ENCODE measurements around the gene DSCAML1.

DSCAML1 gene

GRCh38 chr11:117839936-117840813, 43.2 kb upstream of the DSCAML1 start:
- TF ChIP-seq CTCF (IDR thresholded peaks at IDR 0.05; ENCODE audit: extremely low read depth, insufficient read depth, missing control alignments): no peak
- DNase-seq (ENCODE audit: low spot score): no peak
- in situ Hi-C loops (cut with MboI; ENCODE audit: low pct_unique_long_range_greater_than_20kb, low sequenced_read_pairs, unreplicated experiment): no loop called here

GRCh38 chr11:117839380-117839881, 42.4 kb upstream of the DSCAML1 start:
- no peak for TF ChIP-seq CTCF (IDR thresholded peaks at IDR 0.05; ENCODE audit: extremely low read depth, insufficient read depth, missing control alignments)
- DNase-seq (ENCODE audit: low spot score): no peak
- in situ Hi-C loops (cut with MboI; ENCODE audit: low pct_unique_long_range_greater_than_20kb, low sequenced_read_pairs, unreplicated experiment): no loop called here

DNA sequence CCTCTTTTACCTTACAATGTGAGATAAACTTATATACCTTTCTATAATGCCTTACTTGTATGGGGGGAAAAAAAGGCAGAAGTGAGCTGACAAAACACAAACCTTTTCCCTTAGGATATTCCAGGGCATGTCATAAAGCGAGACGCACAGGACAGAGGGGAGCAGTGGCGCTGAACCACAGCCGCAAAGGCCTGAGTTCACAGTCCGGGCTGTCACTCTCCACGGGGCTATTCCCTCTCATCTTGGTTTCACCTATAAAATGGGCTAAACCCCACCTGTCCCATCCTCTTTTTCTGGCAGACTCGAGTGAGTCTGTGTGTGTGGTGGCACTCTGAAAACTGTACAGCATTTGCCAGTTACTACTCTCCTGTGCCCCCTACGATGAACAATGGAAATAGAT, 41.9 kb upstream of the DSCAML1 start:
- in situ Hi-C loops (cut with MboI; ENCODE audit: low pct_unique_long_range_greater_than_20kb, low sequenced_read_pairs, unreplicated experiment): no loop called here
- DNase-seq (ENCODE audit: low spot score): no peak
- TF ChIP-seq CTCF (IDR thresholded peaks at IDR 0.05; ENCODE audit: extremely low read depth, insufficient read depth, missing control alignments): no peak

GRCh38 chr11:117837791-117838190, 40.8 kb upstream of the DSCAML1 start:
- in situ Hi-C loops (cut with MboI; ENCODE audit: low pct_unique_long_range_greater_than_20kb, low sequenced_read_pairs, unreplicated experiment): no loop called here
- no peak for TF ChIP-seq CTCF (IDR thresholded peaks at IDR 0.05; ENCODE audit: extremely low read depth, insufficient read depth, missing control alignments)
- DNase-seq (ENCODE audit: low spot score): no peak

DNA sequence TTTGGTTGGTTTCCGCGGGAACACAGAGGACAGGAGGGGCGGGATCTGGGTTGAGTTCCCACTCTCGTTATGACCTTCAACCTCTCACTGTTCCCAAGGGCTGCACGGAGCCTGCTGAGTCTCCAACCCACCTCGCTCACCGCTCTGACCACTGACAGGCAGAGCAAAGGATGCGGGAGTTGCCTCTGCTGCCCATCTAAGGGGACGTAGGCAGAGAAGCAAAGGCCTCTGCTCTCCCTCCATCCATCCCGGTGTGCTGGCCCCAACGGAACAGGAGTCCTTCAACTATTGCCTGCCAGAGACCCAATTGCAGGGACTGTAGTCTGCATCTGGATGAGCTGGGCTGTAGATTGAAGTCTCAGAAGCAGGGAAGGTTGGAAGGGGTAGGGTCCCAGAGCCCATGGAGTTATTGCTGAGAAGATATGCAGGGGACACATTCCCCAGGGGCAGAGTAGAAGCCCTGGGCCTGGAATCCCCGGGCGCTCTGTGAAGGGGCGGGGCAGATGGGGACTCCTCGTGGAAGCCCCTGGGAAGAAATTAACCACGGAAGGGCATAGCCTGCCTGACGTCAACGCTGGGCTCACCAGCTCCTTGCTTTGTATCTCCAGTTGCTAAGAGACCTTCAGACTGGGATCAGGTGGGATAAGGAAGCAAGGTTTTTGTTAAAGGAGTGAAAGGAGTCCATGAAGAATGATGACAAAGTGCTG, 40.2 kb upstream of the DSCAML1 start:
- in situ Hi-C loops (cut with MboI; ENCODE audit: low pct_unique_long_range_greater_than_20kb, low sequenced_read_pairs, unreplicated experiment): no loop called here
- no peak for TF ChIP-seq CTCF (IDR thresholded peaks at IDR 0.05; ENCODE audit: extremely low read depth, insufficient read depth, missing control alignments)
- no peak for DNase-seq (ENCODE audit: low spot score)

- in situ Hi-C loops (cut with MboI; ENCODE audit: low pct_unique_long_range_greater_than_20kb, low sequenced_read_pairs, unreplicated experiment): no loop called here
Measured at GRCh38 chr11:117836077-117836960, 39.3 kb upstream of the DSCAML1 start.

More at GRCh38 chr11:117836077-117836960, 39.3 kb upstream of the DSCAML1 start:
- TF ChIP-seq CTCF (IDR thresholded peaks at IDR 0.05; ENCODE audit: extremely low read depth, insufficient read depth, missing control alignments): no peak
- DNase-seq (ENCODE audit: low spot score): no peak
